Measurements from ENCODE around the gene KCP.

Gene KCP

DNA sequence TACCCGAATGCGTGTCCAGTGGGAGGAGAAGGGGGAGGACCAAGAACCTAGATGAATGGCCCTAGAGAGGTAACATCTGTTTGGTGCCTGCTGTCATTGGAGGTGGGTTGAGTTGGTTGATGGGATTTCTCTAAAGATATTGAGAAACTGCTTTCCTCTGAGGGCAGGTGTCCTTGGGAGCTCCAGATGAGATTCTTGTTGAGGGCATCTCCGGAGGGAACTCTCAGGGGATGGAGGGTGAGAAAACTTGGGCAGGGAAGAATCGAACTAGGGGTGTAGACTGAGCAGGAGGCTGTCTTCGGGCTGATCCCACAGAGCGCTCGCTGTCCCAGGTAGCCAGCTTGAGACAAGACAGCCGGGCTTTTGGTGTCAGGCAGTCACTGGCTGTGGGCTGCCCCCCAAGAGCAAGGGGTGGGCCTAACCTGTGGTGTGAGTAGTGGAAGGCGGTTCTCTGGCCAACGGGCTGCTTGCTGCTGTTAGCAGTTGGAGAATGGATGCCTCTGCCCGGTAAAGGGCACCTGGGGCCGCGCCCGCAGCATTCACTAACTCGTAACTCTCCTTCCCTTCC lies 30.9 kb upstream of the KCP start:
- TF ChIP-seq, protein P1, sequence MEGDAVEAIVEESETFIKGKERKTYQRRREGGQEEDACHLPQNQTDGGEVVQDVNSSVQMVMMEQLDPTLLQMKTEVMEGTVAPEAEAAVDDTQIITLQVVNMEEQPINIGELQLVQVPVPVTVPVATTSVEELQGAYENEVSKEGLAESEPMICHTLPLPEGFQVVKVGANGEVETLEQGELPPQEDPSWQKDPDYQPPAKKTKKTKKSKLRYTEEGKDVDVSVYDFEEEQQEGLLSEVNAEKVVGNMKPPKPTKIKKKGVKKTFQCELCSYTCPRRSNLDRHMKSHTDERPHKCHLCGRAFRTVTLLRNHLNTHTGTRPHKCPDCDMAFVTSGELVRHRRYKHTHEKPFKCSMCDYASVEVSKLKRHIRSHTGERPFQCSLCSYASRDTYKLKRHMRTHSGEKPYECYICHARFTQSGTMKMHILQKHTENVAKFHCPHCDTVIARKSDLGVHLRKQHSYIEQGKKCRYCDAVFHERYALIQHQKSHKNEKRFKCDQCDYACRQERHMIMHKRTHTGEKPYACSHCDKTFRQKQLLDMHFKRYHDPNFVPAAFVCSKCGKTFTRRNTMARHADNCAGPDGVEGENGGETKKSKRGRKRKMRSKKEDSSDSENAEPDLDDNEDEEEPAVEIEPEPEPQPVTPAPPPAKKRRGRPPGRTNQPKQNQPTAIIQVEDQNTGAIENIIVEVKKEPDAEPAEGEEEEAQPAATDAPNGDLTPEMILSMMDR (IDR thresholded peaks at IDR 0.05; ENCODE audit: poor library complexity, severe bottlenecking), result no peak
- no peak overlapping the region for H3K27ac ChIP-seq (ENCODE audit: poor library complexity, severe bottlenecking)
- H3K4me1 ChIP-seq (ENCODE audit: insufficient read depth, poor library complexity, severe bottlenecking), result no peaks in the 10 kb centered on the region
- ATAC-seq (ENCODE audit: low read depth) (no peak), DNase-seq (ENCODE audit: low spot score) (no peak)
- no peaks in the 10 kb centered on the region for H3K27me3 ChIP-seq (ENCODE audit: insufficient read depth, poor library complexity, severe bottlenecking)
- H3K36me3 ChIP-seq (ENCODE audit: low read depth), result no peaks in the 10 kb centered on the region
- H3K4me3 ChIP-seq (ENCODE audit: severe bottlenecking), result no peak overlapping the region
- H3K9me3 ChIP-seq (ENCODE audit: severe bottlenecking), result no peaks in the 10 kb centered on the region

DNA sequence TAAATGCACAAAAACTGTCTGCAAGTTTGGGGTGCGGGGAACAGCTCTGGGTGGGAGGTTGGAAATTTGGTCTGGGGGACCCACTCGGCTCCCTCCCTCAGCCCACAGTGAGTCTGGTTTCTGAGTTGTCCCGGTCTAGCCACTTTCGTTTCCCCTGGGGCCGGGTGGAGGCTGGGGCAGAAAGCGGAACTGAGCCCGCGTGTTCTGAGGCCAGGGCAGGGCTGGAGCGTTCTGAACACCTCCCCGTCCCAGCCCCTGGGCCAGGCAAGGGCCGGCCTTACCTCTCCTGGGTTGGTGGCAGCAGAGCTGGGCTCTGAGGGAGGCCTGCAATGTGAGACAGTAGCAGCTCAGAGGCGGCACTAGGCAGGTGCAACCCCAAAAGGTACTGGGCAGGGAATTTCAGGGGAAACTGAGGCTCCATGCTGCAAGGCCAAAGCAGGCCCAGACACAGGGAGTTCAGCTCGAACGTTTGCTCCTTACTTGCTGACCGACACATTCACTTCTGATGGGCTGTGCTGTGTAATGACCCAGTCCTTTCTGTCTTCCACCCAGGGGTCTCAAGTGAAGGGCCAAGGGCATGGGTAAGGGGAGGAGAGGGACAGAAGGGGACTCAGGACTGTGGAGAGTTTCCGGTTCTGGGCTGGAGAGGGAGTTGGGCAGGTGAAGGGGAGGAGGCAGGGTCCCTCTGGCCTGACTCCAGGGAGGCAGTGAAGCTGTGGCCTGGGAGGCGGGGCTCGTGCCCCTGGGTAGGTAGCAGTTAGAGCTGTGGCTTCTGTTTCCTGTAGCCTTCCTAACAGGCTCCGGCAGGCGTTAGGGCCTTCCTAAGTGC lies 30.2 kb upstream of the KCP start:
- no peaks in the 10 kb centered on the region for H3K9me3 ChIP-seq (ENCODE audit: severe bottlenecking)
- H3K27me3 ChIP-seq (ENCODE audit: insufficient read depth, poor library complexity, severe bottlenecking), result no peaks in the 10 kb centered on the region
- no peaks in the 10 kb centered on the region for H3K4me1 ChIP-seq (ENCODE audit: insufficient read depth, poor library complexity, severe bottlenecking)
- H3K27ac ChIP-seq (ENCODE audit: poor library complexity, severe bottlenecking), result no peak overlapping the region
- no peaks in the 10 kb centered on the region for H3K36me3 ChIP-seq (ENCODE audit: low read depth)
- TF ChIP-seq, protein P1 (IDR thresholded peaks at IDR 0.05; ENCODE audit: poor library complexity, severe bottlenecking), result no peak
- no peak overlapping the region for H3K4me3 ChIP-seq (ENCODE audit: severe bottlenecking)
- ATAC-seq (ENCODE audit: low read depth), result no peak
- DNase-seq (ENCODE audit: low spot score), result no peak

DNA sequence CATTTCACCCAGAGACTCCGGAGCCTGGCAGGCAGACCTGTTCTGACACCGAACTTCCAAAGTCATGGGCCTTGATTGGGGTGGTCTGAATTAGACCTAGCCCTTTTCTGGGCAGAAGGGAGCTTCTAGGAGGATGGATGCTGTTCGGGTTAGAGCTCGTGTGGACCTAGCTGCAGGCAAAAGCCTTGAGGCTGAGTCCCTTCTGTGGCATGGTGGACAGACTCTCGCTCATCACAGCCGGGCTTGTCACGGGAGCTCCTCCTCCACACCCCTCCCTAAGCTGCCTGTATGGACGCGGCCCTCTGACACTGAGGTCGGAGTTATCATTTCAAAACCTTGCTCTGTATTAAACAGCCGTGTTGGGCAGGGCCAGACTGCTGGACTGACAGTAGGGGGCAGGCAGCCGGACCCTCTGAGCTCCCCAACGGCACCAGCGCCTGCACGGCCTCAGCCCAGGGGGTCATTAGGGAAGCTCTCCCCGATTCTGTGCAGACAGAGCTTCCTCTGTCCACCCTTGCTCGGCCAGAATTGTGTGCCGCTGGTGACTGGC lies 29.4 kb upstream of the KCP start:
- DNase-seq (ENCODE audit: low spot score) (no peak), ATAC-seq (ENCODE audit: low read depth) (no peak)
- TF ChIP-seq, protein P1 (IDR thresholded peaks at IDR 0.05; ENCODE audit: poor library complexity, severe bottlenecking), result no peak
- no peaks in the 10 kb centered on the region for H3K36me3 ChIP-seq (ENCODE audit: low read depth)
- H3K4me3 ChIP-seq (ENCODE audit: severe bottlenecking), result no peak overlapping the region
- H3K27ac ChIP-seq (ENCODE audit: poor library complexity, severe bottlenecking), result no peak overlapping the region
- no peaks in the 10 kb centered on the region for H3K4me1 ChIP-seq (ENCODE audit: insufficient read depth, poor library complexity, severe bottlenecking)
- H3K27me3 ChIP-seq (ENCODE audit: insufficient read depth, poor library complexity, severe bottlenecking), result no peaks in the 10 kb centered on the region
- H3K9me3 ChIP-seq (ENCODE audit: severe bottlenecking), result no peaks in the 10 kb centered on the region

DNA sequence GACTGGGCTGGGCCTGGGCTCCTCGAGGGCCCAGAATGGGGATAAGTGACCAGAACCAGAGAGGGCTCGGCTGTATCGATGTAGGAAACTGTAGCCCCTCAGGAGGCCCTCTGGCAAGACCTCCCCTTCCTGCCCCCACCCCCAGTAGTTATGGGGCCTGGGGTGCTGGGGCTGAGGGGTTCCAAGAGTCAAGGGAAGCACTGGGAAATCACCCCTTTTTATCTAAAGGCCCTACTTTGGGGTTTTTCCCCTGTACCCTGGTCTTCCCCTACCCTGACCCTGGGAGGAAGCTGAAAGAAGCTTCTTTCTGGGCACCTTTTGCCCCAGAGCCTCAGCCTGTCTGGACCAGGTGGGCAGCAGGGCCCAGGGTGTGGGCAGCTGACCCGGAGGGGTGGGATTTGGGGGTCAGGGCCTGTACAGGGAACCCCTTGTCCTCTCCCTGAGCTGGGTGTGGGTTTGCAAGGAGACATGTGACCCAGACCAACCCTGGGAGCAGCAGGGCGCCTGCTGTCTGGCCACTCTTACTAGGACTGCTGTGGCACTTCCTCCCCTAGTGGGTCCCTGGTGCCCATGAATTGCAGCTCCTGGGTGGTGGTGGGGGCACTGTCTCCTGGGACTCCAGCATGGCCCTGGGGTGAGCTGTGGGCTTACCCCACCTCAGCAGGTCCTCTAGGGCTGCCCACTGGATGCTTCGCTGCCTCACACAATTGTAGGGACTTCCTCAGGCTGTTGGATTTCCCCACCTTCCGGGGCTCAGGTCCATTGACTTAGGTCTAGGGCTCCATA lies 28.8 kb upstream of the KCP start:
- TF ChIP-seq, protein P1 (IDR thresholded peaks at IDR 0.05; ENCODE audit: poor library complexity, severe bottlenecking), result no peak
- Histone ChIP-seq H3K4me1 (ENCODE audit: insufficient read depth, poor library complexity, severe bottlenecking) (no peaks in the 10 kb centered on the region), H3K27ac (ENCODE audit: poor library complexity, severe bottlenecking) (no peak overlapping the region), H3K4me3 (ENCODE audit: severe bottlenecking) (no peak overlapping the region), H3K9me3 (ENCODE audit: severe bottlenecking) (no peaks in the 10 kb centered on the region), H3K27me3 (ENCODE audit: insufficient read depth, poor library complexity, severe bottlenecking) (no peaks in the 10 kb centered on the region), H3K36me3 (ENCODE audit: low read depth) (no peaks in the 10 kb centered on the region)
- no peak for DNase-seq (ENCODE audit: low spot score)
- ATAC-seq (ENCODE audit: low read depth), result no peak
